CD4-positive, alpha-beta memory T cell (primary cell): Measurements from ENCODE around the gene ROBO1. TPM values are rescaled to one million over a fixed set of nuclear protein-coding genes. Genes with fewer than 3 reads are reported as not detected.

Experiments
- CTCF ChIA-PET: fragments of 350-600 bp; sonication (Branson Sonifier 250); formaldehyde crosslinking; loops from one replicate; lab custom pipeline; 2021; ENCODE audit warnings: inconsistent platforms; ENCODE audit not compliant: partially characterized antibody; lab: Charles Lee
- POLR2A ChIA-PET: fragments of 350-600 bp; sonication (Branson Sonifier 250); formaldehyde crosslinking; loops from one replicate; lab custom pipeline; 2021; ENCODE audit not compliant: partially characterized antibody; lab: Charles Lee
- DNase-seq, 5 donors: peaks; one replicate each; pipeline versions ENCODE4 v3.0.0 to v3.0.0-alpha.2; 2020 to 2022; ENCODE audit warnings: mixed read lengths in 1 of 5
- H3K27ac ChIP-seq: one replicate; pipeline ENCODE4 v1.7.0; 2013; ENCODE audit warnings: low read depth, low read length
- H3K27me3 ChIP-seq: 2 replicates; pipeline ENCODE4 v1.7.0; 2013; ENCODE audit warnings: mild to moderate bottlenecking, low read length, moderate library complexity; ENCODE audit not compliant: insufficient read depth
- H3K36me3 ChIP-seq: 2 replicates; pipeline ENCODE4 v1.7.0; 2013; ENCODE audit warnings: mild to moderate bottlenecking, low read length, moderate library complexity; ENCODE audit not compliant: insufficient read depth
- H3K4me1 ChIP-seq: 2 replicates; pipeline ENCODE4 v1.7.0; 2013; ENCODE audit warnings: mild to moderate bottlenecking, low read length, moderate library complexity; ENCODE audit not compliant: insufficient read depth
- H3K4me3 ChIP-seq, 2 donors: one replicate each; pipeline ENCODE4 v1.7.0; 2013; ENCODE audit warnings: low read length in 2 of 2, mild to moderate bottlenecking in 1 of 2
- H3K9me3 ChIP-seq, 2 donors: one replicate each; pipeline ENCODE4 v1.7.0; 2013; ENCODE audit warnings: low read length in 2 of 2, control low read depth in 1 of 2; ENCODE audit not compliant: control insufficient read depth in 1 of 2
- H3K27ac Mint-ChIP-seq, 7 donors: one replicate each; pipeline ENCODE4 v1.8.0; 2020 to 2021; ENCODE audit warnings: mixed read lengths in 7 of 7, mild to moderate bottlenecking in 6 of 7, inconsistent platforms in 3 of 7, moderate library complexity in 3 of 7
- H3K27me3 Mint-ChIP-seq, 2 donors: one replicate each; pipeline ENCODE4 v1.8.0; 2020 to 2021; ENCODE audit warnings: mixed read lengths in 2 of 2
- H3K36me3 Mint-ChIP-seq, 2 donors: one replicate each; pipeline ENCODE4 v1.8.0; 2020 to 2021; ENCODE audit warnings: mixed read lengths in 2 of 2, inconsistent platforms in 1 of 2, mild to moderate bottlenecking in 1 of 2
- H3K4me1 Mint-ChIP-seq, 4 donors: one replicate each; pipeline ENCODE4 v1.8.0; 2020 to 2021; ENCODE audit warnings: mixed read lengths in 4 of 4, mild to moderate bottlenecking in 1 of 4
- H3K4me3 Mint-ChIP-seq, 8 donors: one replicate each; pipeline ENCODE4 v1.8.0; 2020 to 2021; ENCODE audit warnings: mixed read lengths in 8 of 8, mild to moderate bottlenecking in 7 of 8, moderate library complexity in 6 of 8, inconsistent platforms in 3 of 8
- H3K9me3 Mint-ChIP-seq, 8 donors: one replicate each; pipeline ENCODE4 v1.8.0; 2020 to 2021; ENCODE audit warnings: mixed read lengths in 8 of 8, mild to moderate bottlenecking in 5 of 8, inconsistent platforms in 3 of 8, moderate library complexity in 1 of 8
- intact Hi-C: fragments of 100-400 bp; cut with micrococcal nuclease; formaldehyde crosslinking; loops from one replicate; pipeline ENCODE4 v1.15.1; 2023
- polyA plus RNA-seq, 2 donors: library from polyadenylated mRNA; unstranded; fragments of 300-500 nt; fragmentation: Illumina TruSeq; gene quantifications; one replicate each; pipeline ENCODE4 v1.2.3, GENCODE V29; 2021
- total RNA-seq, 2 experiments: library from RNA; stranded (reverse); gene quantifications; one replicate each; pipeline ENCODE4 v1.2.3, GENCODE V29; 2021

The ROBO1 gene
- total and polyA plus RNA-seq, 4 experiments from 2014 or later, result not detected

DNA sequence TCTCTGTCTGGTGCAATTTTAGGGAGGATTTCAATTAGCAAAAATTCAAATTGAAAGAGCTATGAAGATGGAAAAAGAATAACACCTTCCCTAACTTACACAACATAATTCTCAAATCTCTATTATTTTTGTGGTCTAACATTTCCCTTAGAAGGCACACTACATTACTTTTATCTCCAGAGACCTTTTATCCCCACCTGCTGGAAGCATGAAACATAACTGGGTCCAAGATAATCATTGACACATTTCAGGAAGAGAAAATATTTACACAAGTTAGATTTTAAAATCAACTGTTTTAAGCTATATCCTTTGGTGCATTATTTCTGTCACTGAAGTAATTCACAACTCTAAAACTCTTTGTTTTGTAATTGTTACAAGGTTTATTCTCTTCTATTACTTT lies 779.5 kb downstream of the ROBO1 start:
- no peaks in the 10 kb centered on the region for H3K36me3 Mint-ChIP-seq
- no peak overlapping the region for H3K4me3 ChIP-seq
- no peaks in the 10 kb centered on the region for H3K36me3 ChIP-seq
- peaks cover 0 to 4% of the 10 kb centered on the region in 2 donors for H3K9me3 ChIP-seq
- CTCF ChIA-PET, result no interaction called here
- H3K27me3 Mint-ChIP-seq, result no peaks in the 10 kb centered on the region
- no peak overlapping the region for H3K27ac ChIP-seq
- DNase-seq, result no peak
- no peaks in the 10 kb centered on the region for H3K27me3 ChIP-seq
- no peak overlapping the region for H3K4me3 Mint-ChIP-seq
- no peak overlapping the region for H3K27ac Mint-ChIP-seq
- POLR2A ChIA-PET, result no interaction called here
- peaks cover under 1 to 22% (median 9%) of the 10 kb centered on the region in 8 donors for H3K9me3 Mint-ChIP-seq
- H3K4me1 Mint-ChIP-seq, result no peaks in the 10 kb centered on the region
- H3K4me1 ChIP-seq, result no peaks in the 10 kb centered on the region
- intact Hi-C loops, result no loop called here

GRCh38 chr3:78986416-78987101 lies 781.2 kb downstream of the ROBO1 start:
- intact Hi-C loops, result no loop called here
- Mint-ChIP-seq H3K4me3 (no peak overlapping the region), H3K27me3 (no peaks in the 10 kb centered on the region), H3K36me3 (no peaks in the 10 kb centered on the region), H3K4me1 (no peaks in the 10 kb centered on the region), H3K27ac (no peak overlapping the region), H3K9me3 (peaks cover 0 to 23% (median 9%) of the 10 kb centered on the region in 8 donors)
- H3K4me3 ChIP-seq, result no peak overlapping the region
- peaks cover 0 to 4% of the 10 kb centered on the region in 2 donors for H3K9me3 ChIP-seq
- H3K27me3 ChIP-seq, result no peaks in the 10 kb centered on the region
- DNase-seq, result no peak
- ChIA-PET CTCF (no interaction called here), POLR2A (no interaction called here)
- no peak overlapping the region for H3K27ac ChIP-seq
- no peaks in the 10 kb centered on the region for H3K36me3 ChIP-seq
- no peaks in the 10 kb centered on the region for H3K4me1 ChIP-seq

DNA sequence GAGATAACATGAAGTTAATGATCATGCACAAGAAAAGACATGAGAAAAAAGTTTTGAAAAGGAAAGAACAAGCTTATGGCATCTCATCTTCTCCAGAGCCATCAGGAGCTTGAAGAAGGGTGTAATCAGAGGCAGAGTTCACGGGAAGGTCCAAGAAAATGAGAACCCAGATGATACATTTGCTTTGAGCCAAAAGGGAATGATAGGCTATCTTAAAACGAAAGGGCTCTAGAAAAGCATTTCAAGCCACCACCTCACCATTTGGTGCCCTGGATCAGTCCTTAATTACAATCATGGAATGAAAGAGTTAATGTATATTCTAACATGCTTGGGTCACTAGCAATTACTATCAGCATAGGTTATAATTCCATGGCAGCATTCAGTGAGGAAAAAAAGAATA lies 781.8 kb downstream of the ROBO1 start:
- H3K27ac Mint-ChIP-seq, result no peak overlapping the region
- H3K36me3 Mint-ChIP-seq, result no peaks in the 10 kb centered on the region
- no peak overlapping the region for H3K27ac ChIP-seq
- no peaks in the 10 kb centered on the region for H3K4me1 ChIP-seq
- peaks cover 0 to 23% (median 11%) of the 10 kb centered on the region in 8 donors for H3K9me3 Mint-ChIP-seq
- CTCF ChIA-PET, result no interaction called here
- no peaks in the 10 kb centered on the region for H3K27me3 ChIP-seq
- H3K4me3 Mint-ChIP-seq, result no peak overlapping the region
- no peak for DNase-seq
- POLR2A ChIA-PET, result no interaction called here
- H3K9me3 ChIP-seq, result peaks cover 0 to 4% of the 10 kb centered on the region in 2 donors
- no peaks in the 10 kb centered on the region for H3K27me3 Mint-ChIP-seq
- no peaks in the 10 kb centered on the region for H3K36me3 ChIP-seq
- no peaks in the 10 kb centered on the region for H3K4me1 Mint-ChIP-seq
- intact Hi-C loops, result no loop called here
- H3K4me3 ChIP-seq, result no peak overlapping the region

DNA sequence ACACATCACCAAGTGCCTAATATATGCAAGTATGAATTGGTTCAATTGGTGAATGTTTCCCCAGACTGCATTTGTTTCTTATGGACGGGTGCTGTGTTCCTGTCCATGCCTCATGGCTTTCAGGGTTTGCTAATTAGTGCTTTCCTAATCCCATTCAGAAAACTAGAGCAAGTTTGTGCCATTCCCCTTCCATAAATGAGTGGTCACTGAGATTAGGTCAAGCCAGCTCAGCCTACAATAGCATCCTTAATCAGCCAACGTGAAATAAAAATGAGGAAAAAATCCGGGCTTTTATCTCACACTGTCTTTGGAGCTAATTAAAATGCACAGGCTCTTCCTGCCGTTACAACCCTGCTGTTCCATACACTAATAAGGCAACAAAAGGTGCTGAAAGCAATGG lies 788.8 kb downstream of the ROBO1 start:
- no peaks in the 10 kb centered on the region for H3K4me1 ChIP-seq
- H3K4me3 ChIP-seq, result no peak overlapping the region
- Mint-ChIP-seq H3K27ac (no peak overlapping the region), H3K4me3 (no peak overlapping the region), H3K9me3 (peaks cover 0 to 17% (median 8%) of the 10 kb centered on the region in 8 donors), H3K4me1 (no peaks in the 10 kb centered on the region), H3K36me3 (no peaks in the 10 kb centered on the region), H3K27me3 (no peaks in the 10 kb centered on the region)
- no peak for DNase-seq
- H3K27ac ChIP-seq, result no peak overlapping the region
- CTCF ChIA-PET, result no interaction called here
- no peaks in the 10 kb centered on the region for H3K27me3 ChIP-seq
- POLR2A ChIA-PET, result no interaction called here
- no peaks in the 10 kb centered on the region for H3K36me3 ChIP-seq
- intact Hi-C loops, result no loop called here
- peaks cover 0 to under 1% of the 10 kb centered on the region in 2 donors for H3K9me3 ChIP-seq

- Mint-ChIP-seq H3K36me3 (no peaks in the 10 kb centered on the region), H3K4me1 (no peaks in the 10 kb centered on the region), H3K27me3 (no peaks in the 10 kb centered on the region), H3K27ac (no peak overlapping the region), H3K4me3 (no peak overlapping the region), H3K9me3 (peaks cover 0 to 16% (median 2%) of the 10 kb centered on the region in 8 donors)
- ChIA-PET CTCF (no interaction called here), POLR2A (no interaction called here)
- no peaks in the 10 kb centered on the region for H3K36me3 ChIP-seq
- H3K4me3 ChIP-seq, result no peak overlapping the region
- intact Hi-C loops, result no loop called here
- H3K27me3 ChIP-seq, result no peaks in the 10 kb centered on the region
- no peak overlapping the region for H3K27ac ChIP-seq
- no peaks in the 10 kb centered on the region for H3K4me1 ChIP-seq
- H3K9me3 ChIP-seq, result no peaks in the 10 kb centered on the region
- DNase-seq, result no peak
Observed at GRCh38 chr3:78978037-78978436, 789.8 kb downstream of the ROBO1 start.

GRCh38 chr3:78977073-78977472 lies 790.7 kb downstream of the ROBO1 start:
- Histone ChIP-seq H3K27me3 (no peaks in the 10 kb centered on the region), H3K9me3 (no peaks in the 10 kb centered on the region), H3K36me3 (no peaks in the 10 kb centered on the region), H3K27ac (no peak overlapping the region), H3K4me3 (no peak overlapping the region), H3K4me1 (no peaks in the 10 kb centered on the region)
- H3K27ac Mint-ChIP-seq, result no peak overlapping the region
- H3K36me3 Mint-ChIP-seq, result no peaks in the 10 kb centered on the region
- no peak for DNase-seq
- H3K4me1 Mint-ChIP-seq, result no peaks in the 10 kb centered on the region
- peaks cover 0 to 15% (median 3%) of the 10 kb centered on the region in 8 donors for H3K9me3 Mint-ChIP-seq
- no peak overlapping the region for H3K4me3 Mint-ChIP-seq
- H3K27me3 Mint-ChIP-seq, result no peaks in the 10 kb centered on the region
- intact Hi-C loops, result no loop called here
- POLR2A ChIA-PET, result no interaction called here
- CTCF ChIA-PET, result no interaction called here

- Mint-ChIP-seq H3K27me3 (no peaks in the 10 kb centered on the region), H3K36me3 (no peaks in the 10 kb centered on the region), H3K27ac (no peak overlapping the region), H3K9me3 (peaks cover 0 to 11% (median 3%) of the 10 kb centered on the region in 8 donors), H3K4me1 (no peaks in the 10 kb centered on the region), H3K4me3 (no peak overlapping the region)
- ChIA-PET CTCF (no interaction called here), POLR2A (no interaction called here)
- H3K36me3 ChIP-seq, result no peaks in the 10 kb centered on the region
- no peak overlapping the region for H3K4me3 ChIP-seq
- H3K4me1 ChIP-seq, result no peaks in the 10 kb centered on the region
- no peaks in the 10 kb centered on the region for H3K27me3 ChIP-seq
- no peak overlapping the region for H3K27ac ChIP-seq
- DNase-seq, result no peak
- H3K9me3 ChIP-seq, result no peaks in the 10 kb centered on the region
- intact Hi-C loops, result no loop called here
Observed at GRCh38 chr3:78976200-78976599, 791.6 kb downstream of the ROBO1 start.
